Endodermal cell (in vitro differentiated cells): ENCODE measurements around the gene OR51B2. TPM values are rescaled to one million over a fixed set of nuclear protein-coding genes. Genes with fewer than 3 reads are reported as not detected.

ENCODE experiments used
- DNase-seq: peaks from one replicate; pipeline ENCODE4 v3.0.0-alpha.2; 2017
- H3K27ac ChIP-seq: 2 replicates; pipeline ENCODE4 v1.5.1; 2013; ENCODE audit warnings: mild to moderate bottlenecking, low read depth, low read length, moderate library complexity
- H3K27me3 ChIP-seq: 2 replicates; pipeline ENCODE4 v1.6.1; 2013; ENCODE audit warnings: mild to moderate bottlenecking, low read length, moderate library complexity; ENCODE audit not compliant: insufficient read depth, control insufficient read depth, poor library complexity, severe bottlenecking
- H3K36me3 ChIP-seq: 2 replicates; pipeline ENCODE4 v1.7.0; 2013; ENCODE audit warnings: mild to moderate bottlenecking, low read length, moderate library complexity; ENCODE audit not compliant: control insufficient read depth, insufficient read depth
- H3K4me1 ChIP-seq: one replicate; pipeline ENCODE4 v1.7.0; 2013; ENCODE audit warnings: low read length; ENCODE audit not compliant: control insufficient read depth, insufficient read depth
- H3K4me3 ChIP-seq: 2 replicates; pipeline ENCODE4 v1.5.1; 2013; ENCODE audit warnings: mild to moderate bottlenecking, low read length, moderate library complexity
- H3K9ac ChIP-seq: 2 replicates; pipeline ENCODE4 v1.6.1; 2013; ENCODE audit warnings: mild to moderate bottlenecking, low read length, moderate library complexity; ENCODE audit not compliant: poor library complexity, severe bottlenecking; ENCODE audit errors: extremely low read depth
- H3K9me3 ChIP-seq: 2 replicates; pipeline ENCODE4 v1.6.1; 2013; ENCODE audit warnings: mild to moderate bottlenecking, low read length, moderate library complexity; ENCODE audit not compliant: control insufficient read depth
- H3K27ac Mint-ChIP-seq: 2 replicates; pipeline ENCODE4 v1.8.0; 2020; ENCODE audit warnings: mixed read lengths
- H3K27me3 Mint-ChIP-seq: 2 replicates; pipeline ENCODE4 v1.8.0; 2021; ENCODE audit warnings: mild to moderate bottlenecking, mixed read lengths; ENCODE audit not compliant: insufficient read depth
- H3K36me3 Mint-ChIP-seq: 2 replicates; pipeline ENCODE4 v1.8.0; 2020; ENCODE audit warnings: low read depth, mixed read lengths
- H3K4me1 Mint-ChIP-seq: 2 replicates; pipeline ENCODE4 v1.8.0; 2020; ENCODE audit warnings: mixed read lengths
- H3K4me3 Mint-ChIP-seq: 2 replicates; pipeline ENCODE4 v1.8.0; 2020; ENCODE audit warnings: mild to moderate bottlenecking, moderate library complexity, mixed read lengths
- H3K9me3 Mint-ChIP-seq: 2 replicates; pipeline ENCODE4 v1.8.0; 2020; ENCODE audit warnings: mild to moderate bottlenecking, mixed read lengths
- WGBS, 2 experiments: methylation state at CpG; one replicate each; pipeline versions ENCODE4 v1.1.5 to v1.1.7; 2013; ENCODE audit warnings: missing lambda C conversion rate in 2 of 2, mixed read lengths in 1 of 2; ENCODE audit not compliant: insufficient coverage in 1 of 2, insufficient read length in 1 of 2; 5-methylcytosine and 5-hydroxymethylcytosine counted together
- total RNA-seq, 2 donors: library from RNA; stranded (reverse); fragmentation: NEBNext Ultra II Directional in 1 of 2; extraction: Animal tissue kit (Norgen Biotek cat#: 25700) in 1 of 2; gene quantifications; 2 replicates in 1 of 2; 3 replicates in 1 of 2; pipeline ENCODE4 v1.2.1, GENCODE V29; 2021
- TF ChIP-seq, protein P1 (sequence below): fragments of 200-600 bp; sonication (generic); conservative IDR thresholded peaks from 2 replicates; pipeline ENCODE4 v1.5.0; 2021; ENCODE audit warnings: antibody characterized with exemption, mild to moderate bottlenecking

Gene OR51B2
- total RNA-seq, 2 donors from 2014 or later = 0.51 TPM; not detected in 1

DNA sequence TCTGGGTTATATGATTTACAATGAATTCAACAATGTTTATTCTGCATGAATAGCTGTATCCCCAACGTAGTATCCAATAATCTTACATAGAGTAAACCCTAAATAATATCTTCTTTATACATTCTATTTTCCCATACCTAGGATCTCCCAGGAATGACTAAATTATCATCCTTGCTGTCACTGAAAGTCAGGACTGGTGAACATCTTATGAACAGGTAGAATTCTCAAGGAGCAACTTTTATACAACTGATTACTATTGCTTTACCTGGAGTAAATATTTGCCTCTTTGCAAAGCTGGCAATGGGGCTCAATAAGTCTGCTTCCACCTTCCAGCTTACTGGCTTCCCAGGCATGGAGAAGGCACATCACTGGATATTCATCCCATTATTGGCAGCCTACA is 27.1 kb upstream of the OR51B2 start, which contains the start of gene OR51B6:
OR51B6 (plus strand) TSS at position 301 of the 400 bp plus-strand sequence; CDS start at position 301, 0 bp downstream.
- Histone ChIP-seq H3K27ac (no peak within 1 kb of the TSS), H3K4me1 (no peaks in the 10 kb centered on the region), H3K9me3 (no peaks in the 10 kb centered on the region), H3K27me3 (no peaks in the 10 kb centered on the region), H3K9ac (no peak within 1 kb of the TSS), H3K36me3 (no peaks in the 10 kb centered on the region), H3K4me3 (no peak within 1 kb of the TSS)
- Mint-ChIP-seq H3K27ac (no peak within 1 kb of the TSS), H3K4me1 (peaks cover 11% of the 10 kb centered on the region), H3K36me3 (no peaks in the 10 kb centered on the region), H3K27me3 (no peaks in the 10 kb centered on the region), H3K9me3 (no peaks in the 10 kb centered on the region), H3K4me3 (no peak within 1 kb of the TSS)
- TF ChIP-seq, protein P1, sequence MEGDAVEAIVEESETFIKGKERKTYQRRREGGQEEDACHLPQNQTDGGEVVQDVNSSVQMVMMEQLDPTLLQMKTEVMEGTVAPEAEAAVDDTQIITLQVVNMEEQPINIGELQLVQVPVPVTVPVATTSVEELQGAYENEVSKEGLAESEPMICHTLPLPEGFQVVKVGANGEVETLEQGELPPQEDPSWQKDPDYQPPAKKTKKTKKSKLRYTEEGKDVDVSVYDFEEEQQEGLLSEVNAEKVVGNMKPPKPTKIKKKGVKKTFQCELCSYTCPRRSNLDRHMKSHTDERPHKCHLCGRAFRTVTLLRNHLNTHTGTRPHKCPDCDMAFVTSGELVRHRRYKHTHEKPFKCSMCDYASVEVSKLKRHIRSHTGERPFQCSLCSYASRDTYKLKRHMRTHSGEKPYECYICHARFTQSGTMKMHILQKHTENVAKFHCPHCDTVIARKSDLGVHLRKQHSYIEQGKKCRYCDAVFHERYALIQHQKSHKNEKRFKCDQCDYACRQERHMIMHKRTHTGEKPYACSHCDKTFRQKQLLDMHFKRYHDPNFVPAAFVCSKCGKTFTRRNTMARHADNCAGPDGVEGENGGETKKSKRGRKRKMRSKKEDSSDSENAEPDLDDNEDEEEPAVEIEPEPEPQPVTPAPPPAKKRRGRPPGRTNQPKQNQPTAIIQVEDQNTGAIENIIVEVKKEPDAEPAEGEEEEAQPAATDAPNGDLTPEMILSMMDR = no peak
- 91% methylated on average over 1 of the region's 1 CpG; no CpG with 5 or more reads in 1 of the 2 experiments for WGBS, 2 experiments
- DNase-seq = no peak

DNA sequence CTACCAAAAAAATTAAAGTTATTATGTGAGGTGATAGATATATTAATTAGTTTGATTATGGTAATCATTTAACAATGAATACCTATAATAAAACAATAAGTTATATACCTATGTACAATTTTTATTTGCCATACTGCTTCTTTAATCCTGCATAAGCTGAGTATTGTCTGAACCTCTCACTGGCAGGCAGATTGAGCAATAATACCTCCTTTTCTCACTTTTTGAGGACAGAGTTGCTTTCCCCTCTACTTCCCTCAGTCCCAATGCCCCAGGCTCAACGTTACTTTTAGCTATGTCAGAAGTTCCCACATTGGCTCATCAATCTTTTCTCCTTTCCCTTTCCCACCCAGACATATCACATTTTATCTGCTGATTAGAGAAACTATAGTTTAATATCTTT is 25.5 kb upstream of the OR51B2 start:
- no peaks in the 10 kb centered on the region for H3K27me3 ChIP-seq
- H3K36me3 ChIP-seq = no peaks in the 10 kb centered on the region
- Mint-ChIP-seq H3K4me1 (peaks cover 24% of the 10 kb centered on the region), H3K36me3 (no peaks in the 10 kb centered on the region), H3K9me3 (no peaks in the 10 kb centered on the region), H3K4me3 (no peak overlapping the region), H3K27me3 (no peaks in the 10 kb centered on the region), H3K27ac (no peak overlapping the region)
- H3K4me3 ChIP-seq = no peak overlapping the region
- H3K4me1 ChIP-seq = peaks cover 3% of the 10 kb centered on the region
- no peak overlapping the region for H3K9ac ChIP-seq
- no peaks in the 10 kb centered on the region for H3K9me3 ChIP-seq
- H3K27ac ChIP-seq = no peak overlapping the region
- 74% methylated on average over 1 of the region's 1 CpG; no CpG with 5 or more reads in 1 of the 2 experiments for WGBS, 2 experiments
- TF ChIP-seq, protein P1 = no peak
- no peak for DNase-seq

DNA sequence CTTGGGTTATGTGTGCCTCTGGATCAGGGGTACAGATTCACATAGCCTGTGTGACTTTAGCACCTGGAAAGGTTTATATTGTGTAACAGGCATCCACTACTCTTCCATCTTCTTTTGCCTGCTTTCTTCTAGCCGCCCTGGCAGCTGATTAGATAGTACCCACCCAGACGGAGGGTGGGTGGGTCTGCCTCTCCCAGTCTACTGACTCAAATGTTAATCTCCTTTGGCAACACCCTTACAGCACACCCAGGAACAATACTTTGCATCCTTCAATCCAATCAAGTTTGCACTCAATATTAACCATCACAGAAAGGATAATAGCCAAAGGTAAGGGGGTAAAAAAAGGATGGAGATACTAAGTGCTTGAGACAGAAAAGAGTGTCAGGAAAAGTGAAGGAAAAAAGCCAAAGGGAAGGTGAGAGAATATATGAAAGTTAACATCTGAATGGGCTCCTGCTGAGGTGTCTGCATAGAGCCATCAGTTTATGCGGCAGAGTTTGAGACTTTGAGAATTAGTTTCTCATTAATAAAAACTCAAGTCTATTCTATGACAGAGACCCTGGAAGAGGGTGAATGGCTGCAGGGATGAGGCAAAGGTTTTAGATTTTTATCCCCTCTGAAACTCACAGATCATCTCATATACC is 24.6 kb upstream of the OR51B2 start:
- Histone ChIP-seq H3K27ac (no peak overlapping the region), H3K9ac (no peak overlapping the region), H3K4me1 (peaks cover 7% of the 10 kb centered on the region), H3K27me3 (no peaks in the 10 kb centered on the region), H3K9me3 (no peaks in the 10 kb centered on the region), H3K36me3 (no peaks in the 10 kb centered on the region), H3K4me3 (no peak overlapping the region)
- peaks cover 32% of the 10 kb centered on the region for H3K4me1 Mint-ChIP-seq
- WGBS, 2 experiments = 33 to 50% methylated on average over 1 to 3 of the region's 3 CpGs
- TF ChIP-seq, protein P1 = no peak
- H3K27me3 Mint-ChIP-seq = no peaks in the 10 kb centered on the region
- DNase-seq = no peak
- no peak overlapping the region for H3K4me3 Mint-ChIP-seq
- H3K36me3 Mint-ChIP-seq = no peaks in the 10 kb centered on the region
- H3K27ac Mint-ChIP-seq = no peak overlapping the region
- no peaks in the 10 kb centered on the region for H3K9me3 Mint-ChIP-seq
